PFSK-1 (cell line): ENCODE measurements around the gene PRKCE.

ENCODE experiments used
- FOXP2 ChIP-seq: optimal IDR thresholded peaks from 2 replicates; pipeline ENCODE3; 2011; ENCODE audit warnings: borderline replicate concordance, control low read depth, inconsistent platforms; ENCODE audit not compliant: insufficient read depth; ENCODE audit errors: extremely low read length, extremely low read depth
- POLR2AphosphoS5 ChIP-seq: IDR thresholded peaks from 2 replicates; pipeline ENCODE4 v1.6.1; 2012; ENCODE audit warnings: low read depth, mild to moderate bottlenecking, control low read depth, low read length, moderate library complexity
- REST ChIP-seq, 2 experiments: IDR thresholded peaks; 2 replicates each; pipeline versions ENCODE4 v1.6.1 to v1.8.0; 2011 to 2012; ENCODE audit warnings: low read depth in 2 of 2, low read length in 2 of 2, control low read depth in 1 of 2, inconsistent platforms in 1 of 2, mild to moderate bottlenecking in 1 of 2, moderate library complexity in 1 of 2; ENCODE audit not compliant: insufficient read depth in 1 of 2
- SIN3A ChIP-seq: IDR thresholded peaks from 2 replicates; pipeline ENCODE4 v1.6.1; 2012; ENCODE audit warnings: mild to moderate bottlenecking, low read length, moderate library complexity, borderline replicate concordance; ENCODE audit not compliant: insufficient read depth
- TAF1 ChIP-seq: IDR thresholded peaks from 2 replicates; pipeline ENCODE4 v1.6.1; 2012; ENCODE audit warnings: low read length, control low read depth, borderline replicate concordance; ENCODE audit not compliant: insufficient read depth

The PRKCE gene

DNA sequence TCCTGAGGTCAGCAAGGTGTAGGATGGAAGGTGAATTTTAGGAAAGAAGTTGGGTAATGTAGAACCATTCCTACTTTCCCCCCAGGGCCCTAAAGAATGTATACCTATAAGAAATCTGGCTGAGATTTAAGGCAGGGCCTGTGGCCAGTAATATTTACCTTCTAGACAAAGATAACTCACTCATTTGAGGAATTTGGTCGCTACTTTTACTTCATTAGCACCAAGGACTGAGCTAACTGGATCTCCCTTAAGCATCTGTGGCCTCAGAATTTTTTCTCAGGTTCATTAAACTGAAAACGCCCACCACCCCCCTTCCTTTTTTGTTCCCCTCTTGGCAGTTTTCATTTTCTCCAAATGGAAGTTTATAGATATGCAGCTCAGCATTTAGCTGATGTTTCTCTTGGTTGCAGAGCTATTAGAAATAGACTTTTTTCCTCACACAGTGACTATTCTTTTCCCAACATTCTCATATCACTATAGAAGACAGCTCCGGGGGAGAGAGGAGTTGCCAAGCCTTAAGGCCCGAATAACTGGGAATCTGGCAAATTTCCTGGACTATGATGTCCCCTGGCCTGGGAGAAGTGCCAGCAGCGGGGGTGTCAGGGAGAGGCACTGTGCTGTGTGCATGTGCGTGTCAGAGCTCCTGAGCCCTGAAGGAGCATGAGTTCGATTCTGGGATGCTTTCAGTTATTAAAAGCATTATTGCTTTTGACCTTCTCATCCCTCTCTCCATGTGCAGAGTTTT, 310.9 kb downstream of the PRKCE start:
- no peak for TF ChIP-seq POLR2AphosphoS5
- no peak for TF ChIP-seq FOXP2

- no peak for TF ChIP-seq REST (IDR thresholded peaks at IDR 0.05; ENCODE audit: insufficient read depth in 1 of 2, low read depth in 2 of 2, low read length in 2 of 2)
- TF ChIP-seq TAF1, result no peak
- no peak for TF ChIP-seq SIN3A
- no peak for TF ChIP-seq POLR2AphosphoS5
- TF ChIP-seq FOXP2, result no peak
Observed at GRCh38 chr2:45963816-45964215, 312.3 kb downstream of the PRKCE start.

DNA sequence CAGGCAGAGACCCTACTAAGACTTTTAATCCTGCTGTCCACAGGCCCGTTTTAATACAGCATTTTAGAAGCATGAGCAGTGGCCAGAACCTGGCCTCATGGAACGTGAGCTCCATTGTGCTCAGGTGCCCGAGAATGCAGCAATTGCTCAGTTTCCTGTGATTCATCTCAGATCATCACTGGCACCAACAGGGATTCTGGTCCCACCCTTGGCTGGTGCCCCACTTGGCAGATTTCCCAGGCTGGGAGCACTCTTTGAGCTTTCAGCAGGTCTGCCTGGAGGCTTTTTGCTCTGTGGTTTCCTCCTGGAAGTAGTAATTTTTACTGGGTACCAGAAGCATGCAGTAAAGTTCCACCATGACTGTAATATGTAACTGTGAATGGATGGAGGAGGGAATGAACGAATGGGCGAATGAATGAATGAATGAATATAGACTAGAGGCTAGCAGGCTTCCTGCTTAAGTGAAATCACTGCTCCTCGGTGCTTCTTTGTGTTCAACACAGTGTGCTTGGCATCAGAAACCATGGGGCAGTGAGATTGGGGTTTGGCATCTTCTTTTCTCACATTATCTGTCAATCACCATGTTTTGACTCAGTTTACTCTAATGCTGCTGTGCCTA, 312.9 kb downstream of the PRKCE start:
- TF ChIP-seq REST (IDR thresholded peaks at IDR 0.05; ENCODE audit: insufficient read depth in 1 of 2, low read depth in 2 of 2, low read length in 2 of 2), result no peak
- no peak for TF ChIP-seq FOXP2
- no peak for TF ChIP-seq POLR2AphosphoS5
- no peak for TF ChIP-seq SIN3A
- no peak for TF ChIP-seq TAF1

GRCh38 chr2:45964906-45965305, 313.4 kb downstream of the PRKCE start:
- TF ChIP-seq SIN3A (no peak), TAF1 (no peak), FOXP2 (no peak), REST (IDR thresholded peaks at IDR 0.05; ENCODE audit: insufficient read depth in 1 of 2, low read depth in 2 of 2, low read length in 2 of 2) (no peak), POLR2AphosphoS5 (no peak)

DNA sequence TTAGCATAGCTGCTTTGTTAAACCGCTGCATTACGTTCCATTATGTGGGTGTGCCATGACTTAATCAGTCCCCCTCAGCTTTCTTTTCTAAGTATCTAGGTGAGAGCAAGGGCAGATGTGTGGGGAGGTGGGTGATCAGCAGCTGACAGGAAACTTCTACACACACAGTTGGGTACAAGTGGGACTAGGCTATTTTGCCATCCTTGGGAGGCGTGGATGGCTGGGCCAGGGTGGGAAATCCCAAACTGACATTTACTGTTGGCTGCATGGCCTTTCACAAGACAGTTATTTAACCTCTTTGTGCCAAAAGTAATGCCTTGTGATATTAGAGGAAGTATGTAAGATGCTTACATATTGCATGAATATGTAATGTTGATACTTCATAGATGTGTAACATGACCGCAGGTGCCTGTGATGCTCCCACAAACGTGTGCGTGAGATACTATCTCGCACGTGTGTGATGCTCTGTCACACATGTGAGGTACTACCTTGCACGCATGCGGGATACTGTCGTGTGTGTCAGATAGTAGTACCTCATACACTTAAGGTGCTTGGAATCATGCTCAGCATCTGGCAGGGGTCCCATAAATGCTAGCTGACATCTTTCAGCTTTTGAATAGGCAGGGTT, 314.5 kb downstream of the PRKCE start:
- TF ChIP-seq REST (IDR thresholded peaks at IDR 0.05; ENCODE audit: insufficient read depth in 1 of 2, low read depth in 2 of 2, low read length in 2 of 2), result no peak
- no peak for TF ChIP-seq TAF1
- no peak for TF ChIP-seq SIN3A
- TF ChIP-seq FOXP2, result no peak
- TF ChIP-seq POLR2AphosphoS5, result no peak
